ENCODE measurements around the gene GABRR3. TPM values are rescaled to one million over a fixed set of nuclear protein-coding genes. Genes with fewer than 3 reads are reported as not detected.
A peak's percentile ranks its signal among the peaks of the same experiment; 100 is the strongest.

GABRR3 gene
- total RNA-seq, 1 donor from 2014 or later = not detected

DNA sequence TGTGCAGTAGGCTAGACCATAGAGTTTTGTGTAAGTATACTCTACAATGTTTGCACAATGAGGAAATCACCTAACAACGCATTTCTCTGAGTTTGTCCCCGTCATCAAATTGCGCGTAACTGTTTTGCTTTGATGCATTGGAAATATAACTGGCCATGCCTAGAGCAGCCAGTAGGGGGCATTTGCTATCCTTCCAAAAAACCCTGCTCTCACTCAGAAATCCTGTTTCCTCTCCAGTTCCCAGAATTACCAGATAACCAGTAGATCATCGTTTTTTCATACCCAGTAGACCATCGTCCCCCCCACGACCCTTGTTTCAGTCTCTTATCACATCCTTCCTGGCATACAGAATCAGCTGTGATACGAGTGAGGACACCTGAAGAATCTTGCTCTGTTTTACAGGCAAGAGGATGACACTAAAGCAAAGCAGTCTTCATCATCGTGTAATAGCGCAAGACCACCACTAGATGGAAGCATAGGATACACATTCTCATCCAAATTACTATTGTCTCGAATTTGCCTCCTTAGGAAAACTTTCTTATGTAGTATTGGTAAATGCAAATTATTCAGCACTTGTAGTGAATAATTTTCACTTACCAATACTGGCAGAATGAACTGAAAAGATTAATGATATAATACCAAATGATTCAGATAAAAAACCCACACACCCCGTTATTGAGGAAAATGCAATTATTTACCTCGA is 4.4 kb upstream of the GABRR3 start:
- no peaks in the 10 kb centered on the region for H3K9me3 ChIP-seq
- peak overlapping the region; percentile 20 to 23 for H3K4me3 ChIP-seq
- H3K27ac ChIP-seq = no peak overlapping the region
- intact Hi-C loops (cut with DNase I) = no loop called here
- no peak for TF ChIP-seq POLR2A (IDR thresholded peaks at IDR 0.05)
- TF ChIP-seq POLR2AphosphoS5 (IDR thresholded peaks at IDR 0.05; ENCODE audit: insufficient read depth in 1 of 2, low read depth in 1 of 2) = no peak
- TF ChIP-seq, protein P1, sequence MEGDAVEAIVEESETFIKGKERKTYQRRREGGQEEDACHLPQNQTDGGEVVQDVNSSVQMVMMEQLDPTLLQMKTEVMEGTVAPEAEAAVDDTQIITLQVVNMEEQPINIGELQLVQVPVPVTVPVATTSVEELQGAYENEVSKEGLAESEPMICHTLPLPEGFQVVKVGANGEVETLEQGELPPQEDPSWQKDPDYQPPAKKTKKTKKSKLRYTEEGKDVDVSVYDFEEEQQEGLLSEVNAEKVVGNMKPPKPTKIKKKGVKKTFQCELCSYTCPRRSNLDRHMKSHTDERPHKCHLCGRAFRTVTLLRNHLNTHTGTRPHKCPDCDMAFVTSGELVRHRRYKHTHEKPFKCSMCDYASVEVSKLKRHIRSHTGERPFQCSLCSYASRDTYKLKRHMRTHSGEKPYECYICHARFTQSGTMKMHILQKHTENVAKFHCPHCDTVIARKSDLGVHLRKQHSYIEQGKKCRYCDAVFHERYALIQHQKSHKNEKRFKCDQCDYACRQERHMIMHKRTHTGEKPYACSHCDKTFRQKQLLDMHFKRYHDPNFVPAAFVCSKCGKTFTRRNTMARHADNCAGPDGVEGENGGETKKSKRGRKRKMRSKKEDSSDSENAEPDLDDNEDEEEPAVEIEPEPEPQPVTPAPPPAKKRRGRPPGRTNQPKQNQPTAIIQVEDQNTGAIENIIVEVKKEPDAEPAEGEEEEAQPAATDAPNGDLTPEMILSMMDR (IDR thresholded peaks at IDR 0.05) = peak; percentile 69 to 97 (median 75)
- no peaks in the 10 kb centered on the region for H3K27me3 ChIP-seq
- no peaks in the 10 kb centered on the region for H3K4me1 ChIP-seq
- no peaks in the 10 kb centered on the region for H3K36me3 ChIP-seq
- no peak for DNase-seq (ENCODE audit: extremely low spot score in 2 of 2)

DNA sequence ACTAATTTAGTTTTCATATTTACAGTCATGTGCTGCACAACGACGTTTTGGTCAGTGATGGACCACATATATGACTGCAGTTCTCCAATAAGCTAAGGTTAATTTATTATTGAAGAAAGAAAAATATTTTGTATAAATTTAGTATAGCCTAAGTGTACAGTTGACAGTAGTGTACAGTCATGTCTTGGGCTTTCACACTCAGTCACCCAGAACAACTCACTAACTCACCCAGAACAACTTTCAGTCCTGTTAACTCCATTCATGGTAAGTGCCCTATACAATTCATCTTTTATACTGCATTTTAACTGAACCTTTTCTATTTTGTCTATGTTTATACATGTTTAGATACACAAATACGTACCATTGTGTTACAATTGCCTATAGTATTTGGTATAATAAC is 3.8 kb upstream of the GABRR3 start:
- no peaks in the 10 kb centered on the region for H3K27me3 ChIP-seq
- DNase-seq (ENCODE audit: extremely low spot score in 2 of 2) = no peak
- H3K27ac ChIP-seq = no peak overlapping the region
- H3K36me3 ChIP-seq = no peaks in the 10 kb centered on the region
- no peaks in the 10 kb centered on the region for H3K9me3 ChIP-seq
- H3K4me1 ChIP-seq = no peaks in the 10 kb centered on the region
- intact Hi-C loops (cut with DNase I) = no loop called here
- H3K4me3 ChIP-seq = no peak overlapping the region
- TF ChIP-seq POLR2AphosphoS5 (IDR thresholded peaks at IDR 0.05; ENCODE audit: insufficient read depth in 1 of 2, low read depth in 1 of 2) (no peak), POLR2A (IDR thresholded peaks at IDR 0.05) (no peak)
- TF ChIP-seq, protein P1 (IDR thresholded peaks at IDR 0.05) = no peak

DNA sequence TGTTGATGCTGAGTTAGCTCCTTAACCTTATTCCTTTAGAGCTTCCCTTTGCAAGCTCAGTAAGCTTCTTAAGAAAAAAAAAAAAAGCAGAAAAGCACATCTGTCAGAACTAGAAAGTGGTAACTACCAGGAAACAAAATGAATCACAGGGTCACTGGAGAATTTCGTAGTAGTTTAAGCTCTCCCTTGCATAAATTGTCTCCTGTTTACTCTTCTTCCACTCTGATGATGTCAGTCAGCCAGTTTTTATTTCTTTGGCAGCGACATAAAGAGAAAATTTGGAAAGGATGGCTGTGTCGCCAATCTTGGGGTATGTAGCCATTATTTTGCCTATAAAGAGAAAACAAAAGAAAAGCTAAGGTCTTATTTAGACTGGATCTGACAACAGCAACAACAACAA is 3.2 kb upstream of the GABRR3 start:
- no peaks in the 10 kb centered on the region for H3K9me3 ChIP-seq
- H3K4me3 ChIP-seq = no peak overlapping the region
- intact Hi-C loops (cut with DNase I) = no loop called here
- no peaks in the 10 kb centered on the region for H3K4me1 ChIP-seq
- no peak for TF ChIP-seq POLR2A (IDR thresholded peaks at IDR 0.05)
- TF ChIP-seq POLR2AphosphoS5 (IDR thresholded peaks at IDR 0.05; ENCODE audit: insufficient read depth in 1 of 2, low read depth in 1 of 2) = no peak
- TF ChIP-seq, protein P1 (IDR thresholded peaks at IDR 0.05) = no peak
- H3K27ac ChIP-seq = no peak overlapping the region
- no peaks in the 10 kb centered on the region for H3K36me3 ChIP-seq
- no peaks in the 10 kb centered on the region for H3K27me3 ChIP-seq
- DNase-seq (ENCODE audit: extremely low spot score in 2 of 2) = no peak

DNA sequence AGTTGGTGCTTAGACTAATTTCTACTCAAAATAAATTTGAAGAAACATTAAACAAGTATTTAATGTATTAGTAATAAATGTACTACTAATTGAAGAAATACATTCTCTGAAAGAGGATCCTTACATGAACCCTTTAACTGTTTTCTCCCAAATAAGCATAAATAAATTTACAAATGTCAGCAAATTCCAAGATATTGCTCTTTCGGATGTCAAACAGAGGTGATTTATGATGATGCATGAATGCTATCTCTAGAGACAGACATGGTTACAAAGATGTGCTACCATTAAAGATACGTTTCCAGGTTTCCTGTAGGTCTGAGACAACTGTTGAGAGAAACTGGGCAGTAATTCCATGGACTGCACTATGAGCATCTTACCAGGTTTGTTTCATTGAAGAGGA is 629 bp downstream of the GABRR3 start:
- DNase-seq (ENCODE audit: extremely low spot score in 2 of 2) = no peak
- Histone ChIP-seq H3K4me3 (no peak overlapping the region), H3K9me3 (no peaks in the 10 kb centered on the region), H3K4me1 (no peaks in the 10 kb centered on the region), H3K36me3 (no peaks in the 10 kb centered on the region), H3K27ac (no peak overlapping the region), H3K27me3 (no peaks in the 10 kb centered on the region)
- TF ChIP-seq POLR2A (IDR thresholded peaks at IDR 0.05) (no peak), POLR2AphosphoS5 (IDR thresholded peaks at IDR 0.05; ENCODE audit: insufficient read depth in 1 of 2, low read depth in 1 of 2) (no peak)
- TF ChIP-seq, protein P1 (IDR thresholded peaks at IDR 0.05) = no peak
- intact Hi-C loops (cut with DNase I) = no loop called here

DNA sequence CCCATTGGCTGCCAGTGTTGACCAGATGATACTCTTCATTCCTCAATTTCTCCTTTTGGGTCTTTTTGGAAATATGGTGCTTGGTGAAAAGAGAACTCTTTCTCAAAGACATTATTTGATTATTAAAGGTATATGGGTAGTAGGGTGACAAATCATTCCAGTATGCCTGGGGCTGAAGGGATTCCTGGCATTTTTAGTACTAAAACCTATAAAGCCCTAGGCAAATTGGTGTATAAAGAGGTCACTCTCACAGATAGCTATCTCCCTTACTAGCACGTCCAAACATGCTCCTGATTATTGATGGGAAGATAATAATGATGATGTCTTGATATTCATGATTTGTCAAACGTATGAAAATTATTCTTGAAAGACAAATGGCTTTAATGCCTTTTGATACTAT is 1.1 kb downstream of the GABRR3 start:
- Histone ChIP-seq H3K4me1 (no peaks in the 10 kb centered on the region), H3K27ac (no peak overlapping the region), H3K4me3 (no peak overlapping the region), H3K36me3 (no peaks in the 10 kb centered on the region), H3K27me3 (no peaks in the 10 kb centered on the region), H3K9me3 (no peaks in the 10 kb centered on the region)
- no peak for TF ChIP-seq POLR2AphosphoS5 (IDR thresholded peaks at IDR 0.05; ENCODE audit: insufficient read depth in 1 of 2, low read depth in 1 of 2)
- TF ChIP-seq POLR2A (IDR thresholded peaks at IDR 0.05) = no peak
- TF ChIP-seq, protein P1 (IDR thresholded peaks at IDR 0.05) = no peak
- intact Hi-C loops (cut with DNase I) = no loop called here
- DNase-seq (ENCODE audit: extremely low spot score in 2 of 2) = no peak
